22Rv1 (cell line): ENCODE data around the gene PDCL3.

Source experiments
- H3K27ac ChIP-seq: fragments of 450-650 bp; 2 replicates; pipeline ENCODE4 v1.5.1; 2017
- CTCF ChIP-seq: fragments of 450-650 bp; IDR thresholded peaks from 2 replicates; pipeline ENCODE4 v1.5.1; 2017; ENCODE audit warnings: mild to moderate bottlenecking

PDCL3 gene

DNA sequence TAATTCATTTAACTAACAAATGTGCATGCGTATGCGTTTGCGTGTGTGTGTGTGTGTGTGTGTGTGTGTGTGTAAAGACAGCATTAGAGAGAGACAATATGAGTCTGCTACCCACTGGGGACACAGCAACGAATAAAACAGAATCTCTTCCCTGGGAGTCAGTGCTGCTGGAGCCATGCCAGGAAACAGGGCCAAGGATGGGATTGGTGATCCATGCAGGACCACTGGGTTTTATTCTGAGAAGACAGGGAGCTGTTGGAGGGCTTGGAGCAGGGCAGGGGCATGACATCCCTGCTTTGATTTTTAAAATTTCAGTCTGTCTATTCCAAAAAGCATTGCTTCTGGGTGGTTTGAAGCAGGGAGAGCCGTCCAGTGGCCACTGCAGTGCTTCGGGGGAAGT lies 62.9 kb downstream of the PDCL3 start:
- no peak for TF ChIP-seq CTCF
- H3K27ac ChIP-seq = no peak overlapping the region
